ENCODE data around the gene AUNIP.

- peak in 1 of 2 donors; percentile 6 for TF ChIP-seq CTCF (IDR thresholded peaks at IDR 0.05; ENCODE audit: extremely low read depth in 1 of 2, insufficient read depth in 1 of 2, low read depth in 1 of 2, low read length in 2 of 2)
- no peak for TF ChIP-seq POLR2A (IDR thresholded peaks at IDR 0.05; ENCODE audit: low read depth, low read length)
Measured at GRCh38 chr1:25875154-25875855, 16.0 kb upstream of the AUNIP start, which contains the start of gene PAQR7.
